ENCODE results near the gene KHSRP.

DNA sequence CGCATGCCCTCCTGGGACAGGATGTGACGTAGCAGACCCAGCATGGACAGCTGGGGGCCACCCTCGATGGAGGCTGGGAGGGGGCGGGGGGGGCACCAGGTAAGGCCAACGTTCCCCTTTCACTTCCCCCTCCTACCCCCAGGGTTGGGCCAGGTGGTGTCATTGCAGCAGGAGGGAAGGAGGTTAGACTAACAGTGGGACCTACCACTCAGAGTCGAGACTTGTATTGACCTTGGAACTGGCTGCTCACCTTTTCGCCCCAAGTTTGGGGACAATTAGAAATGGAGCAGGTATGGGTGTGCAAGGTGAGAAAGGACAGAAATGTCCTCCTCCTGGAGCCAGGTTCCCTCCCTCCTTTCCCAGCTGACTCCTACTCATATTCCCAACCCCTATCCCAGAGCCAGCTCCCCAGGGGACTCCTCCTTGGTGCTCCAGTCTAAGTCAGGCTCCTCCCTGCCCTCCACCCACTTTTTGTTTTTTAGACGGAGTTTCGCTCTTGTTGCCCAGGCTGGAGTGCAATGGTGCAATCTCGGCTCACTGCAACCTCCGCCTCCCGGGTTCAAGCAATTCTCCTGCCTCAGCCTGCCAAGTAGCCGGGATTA is 17.6 kb upstream of the KHSRP start:
- no peak for TF ChIP-seq POLR2A (IDR thresholded peaks at IDR 0.05)
- TF ChIP-seq, protein P1, sequence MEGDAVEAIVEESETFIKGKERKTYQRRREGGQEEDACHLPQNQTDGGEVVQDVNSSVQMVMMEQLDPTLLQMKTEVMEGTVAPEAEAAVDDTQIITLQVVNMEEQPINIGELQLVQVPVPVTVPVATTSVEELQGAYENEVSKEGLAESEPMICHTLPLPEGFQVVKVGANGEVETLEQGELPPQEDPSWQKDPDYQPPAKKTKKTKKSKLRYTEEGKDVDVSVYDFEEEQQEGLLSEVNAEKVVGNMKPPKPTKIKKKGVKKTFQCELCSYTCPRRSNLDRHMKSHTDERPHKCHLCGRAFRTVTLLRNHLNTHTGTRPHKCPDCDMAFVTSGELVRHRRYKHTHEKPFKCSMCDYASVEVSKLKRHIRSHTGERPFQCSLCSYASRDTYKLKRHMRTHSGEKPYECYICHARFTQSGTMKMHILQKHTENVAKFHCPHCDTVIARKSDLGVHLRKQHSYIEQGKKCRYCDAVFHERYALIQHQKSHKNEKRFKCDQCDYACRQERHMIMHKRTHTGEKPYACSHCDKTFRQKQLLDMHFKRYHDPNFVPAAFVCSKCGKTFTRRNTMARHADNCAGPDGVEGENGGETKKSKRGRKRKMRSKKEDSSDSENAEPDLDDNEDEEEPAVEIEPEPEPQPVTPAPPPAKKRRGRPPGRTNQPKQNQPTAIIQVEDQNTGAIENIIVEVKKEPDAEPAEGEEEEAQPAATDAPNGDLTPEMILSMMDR (IDR thresholded peaks at IDR 0.05) = no peak
